HCT116 (cell line): Measurements from ENCODE around the gene SUDS3. TPM values are rescaled to one million over a fixed set of nuclear protein-coding genes. Genes with fewer than 3 reads are reported as not detected.

Experiments
- ATAC-seq: fragments of 200-7000 bp; cut with Tn5 transposase; 2 replicates; pipeline ENCODE4 v1.9.1; 2020; ENCODE audit warnings: mild to moderate bottlenecking, moderate library complexity
- BruUV-seq: library from RNA; stranded (reverse); fragments of 400-500 nt; replicated peaks from 2 replicates; lab custom pipeline; 2021; lab: Mats Ljungman, UMichigan
- CTCF ChIA-PET: fragments of 300-600 bp; sonication (Branson Sonifier 250); formaldehyde crosslinking; loops from one replicate; lab custom pipeline; 2021; ENCODE audit warnings: antibody characterized with exemption; lab: Charles Lee
- POLR2A ChIA-PET: fragments of 300-600, 350-600 bp; sonication (Branson Sonifier 250); formaldehyde crosslinking; loops from one replicate; lab custom pipeline; 2021; ENCODE audit warnings: antibody characterized with exemption; lab: Charles Lee
- RAD21 ChIA-PET, 2 experiments: fragments of 300-600 bp; sonication (Branson Sonifier 250); formaldehyde crosslinking; loops; one replicate each; lab custom pipeline; 2023; ENCODE audit warnings: low total read pairs in 2 of 2; ENCODE audit not compliant: uncharacterized antibody in 2 of 2, unreplicated experiment in 2 of 2, low non-redundant PET in 1 of 2; lab: Charles Lee
- DNase-seq: peaks from one replicate; pipeline ENCODE4 v3.0.0-alpha.2; 2010; ENCODE audit warnings: low read depth, low spot score
- H2AFZ ChIP-seq: fragments of 200-600 bp; shearing (Covaris generic), sonication (generic); 2 replicates; pipeline ENCODE4 v1.6.1; 2017; ENCODE audit warnings: low read depth, mixed run types, mixed read lengths, antibody characterized with exemption, low read length; ENCODE audit not compliant: poor library complexity, severe bottlenecking
- H3K27ac ChIP-seq: 2 replicates; pipeline ENCODE4 v1.5.1; 2012; ENCODE audit warnings: low read depth, low read length
- H3K27me3 ChIP-seq: fragments of 200-600 bp; sonication (generic); 2 replicates; pipeline ENCODE4 v1.6.1; 2016; ENCODE audit warnings: mixed run types, low read length, mixed read lengths; ENCODE audit not compliant: insufficient read depth
- H3K36me3 ChIP-seq, 2 experiments: fragments of 200-500 bp in 1 of 2; fragments of 200-600 bp in 1 of 2; sonication (Bioruptor generic) in 1 of 2; sonication (generic) in 1 of 2; 2 replicates each; pipeline versions ENCODE4 v1.5.1 to v1.6.1; 2014 to 2016; ENCODE audit warnings: low read length in 2 of 2, inconsistent platforms in 1 of 2, mixed read lengths in 1 of 2, mixed run types in 1 of 2; ENCODE audit not compliant: insufficient read depth in 2 of 2, control insufficient read depth in 1 of 2
- H3K4me1 ChIP-seq, 2 experiments: fragments of 200-600 bp in 1 of 2; sonication (generic) in 1 of 2; 2 replicates each; pipeline versions ENCODE4 v1.5.1 to v1.6.1; 2012 to 2017; ENCODE audit warnings: low read length in 2 of 2, inconsistent platforms in 1 of 2, mild to moderate bottlenecking in 1 of 2, mixed read lengths in 1 of 2, mixed run types in 1 of 2, moderate library complexity in 1 of 2; ENCODE audit not compliant: insufficient read depth in 2 of 2, control insufficient read depth in 1 of 2
- H3K4me2 ChIP-seq: fragments of 200-600 bp; sonication (generic); 2 replicates; pipeline ENCODE4 v1.6.1; 2017; ENCODE audit warnings: mixed run types, low read length, mixed read lengths
- H3K4me3 ChIP-seq, 2 experiments: fragments of 200-600 bp in 1 of 2; sonication (generic) in 1 of 2; replicated peaks in 1 of 2; 2 replicates each; pipeline ENCODE4 v1.5.1; 2011 to 2016; ENCODE audit warnings: low read length in 2 of 2, control low read depth in 1 of 2, low read depth in 1 of 2, mild to moderate bottlenecking in 1 of 2, mixed read lengths in 1 of 2, mixed run types in 1 of 2
- H3K79me2 ChIP-seq: fragments of 200-600 bp; sonication (generic); 2 replicates; pipeline ENCODE4 v1.6.1; 2017; ENCODE audit warnings: mild to moderate bottlenecking, mixed run types, low read length, moderate library complexity, mixed read lengths; ENCODE audit not compliant: insufficient read depth
- H3K9ac ChIP-seq: fragments of 200-600 bp; sonication (generic); 2 replicates; pipeline ENCODE4 v1.6.1; 2016; ENCODE audit warnings: low read length, mixed read lengths
- H3K9me2 ChIP-seq: fragments of 200-600 bp; sonication (generic), shearing (Covaris generic); 2 replicates; pipeline ENCODE4 v1.6.1; 2017; ENCODE audit warnings: mixed run types, mild to moderate bottlenecking, moderate library complexity; ENCODE audit not compliant: insufficient read depth
- H3K9me3 ChIP-seq, 2 experiments: fragments of 200-500 bp in 1 of 2; fragments of 200-600 bp in 1 of 2; sonication (Bioruptor generic) in 1 of 2; sonication (generic) in 1 of 2; 2 replicates each; pipeline ENCODE4 v1.6.1; 2014 to 2017; ENCODE audit warnings: low read length in 2 of 2, mixed read lengths in 2 of 2, inconsistent platforms in 1 of 2, low read depth in 1 of 2, mild to moderate bottlenecking in 1 of 2, mixed run types in 1 of 2, moderate library complexity in 1 of 2; ENCODE audit not compliant: control insufficient read depth in 1 of 2, insufficient read depth in 1 of 2
- H4K20me1 ChIP-seq: fragments of 200-600 bp; sonication (generic), shearing (Covaris generic); 2 replicates; pipeline ENCODE4 v1.6.1; 2017; ENCODE audit warnings: mixed run types, mild to moderate bottlenecking, moderate library complexity; ENCODE audit not compliant: insufficient read depth
- CBX3 ChIP-seq: IDR thresholded peaks from 2 replicates; pipeline ENCODE4 v1.6.1; 2012; ENCODE audit warnings: low read depth
- CEBPB ChIP-seq: IDR thresholded peaks from 2 replicates; pipeline ENCODE4 v1.6.1; 2012; ENCODE audit warnings: low read depth
- ELF1 ChIP-seq: IDR thresholded peaks from 2 replicates; pipeline ENCODE4 v1.6.1; 2012; ENCODE audit warnings: low read depth, borderline replicate concordance
- EZH2 ChIP-seq: fragments of 200-600 bp; sonication (generic); IDR thresholded peaks from 2 replicates; pipeline ENCODE4 v1.6.1; 2017; ENCODE audit warnings: antibody characterized with exemption, mixed run types
- FOSL1 ChIP-seq: IDR thresholded peaks from 2 replicates; pipeline ENCODE4 v1.6.1; 2012; ENCODE audit warnings: low read depth
- MAX ChIP-seq: IDR thresholded peaks from 2 replicates; pipeline ENCODE4 v1.6.1; 2012
- POLR2A ChIP-seq: IDR thresholded peaks from 2 replicates; pipeline ENCODE4 v1.7.0; 2011; ENCODE audit warnings: borderline replicate concordance; ENCODE audit not compliant: insufficient read depth, insufficient read length; ENCODE audit errors: extremely low read depth
- POLR2AphosphoS5 ChIP-seq: IDR thresholded peaks from 2 replicates; pipeline ENCODE4 v1.6.1; 2011; ENCODE audit warnings: mild to moderate bottlenecking, low read depth, low read length, moderate library complexity
- RAD21 ChIP-seq: IDR thresholded peaks from 2 replicates; pipeline ENCODE4 v1.6.1; 2012; ENCODE audit warnings: low read depth, mild to moderate bottlenecking
- REST ChIP-seq: IDR thresholded peaks from 2 replicates; pipeline ENCODE4 v1.6.1; 2012; ENCODE audit warnings: low read depth
- SP1 ChIP-seq: IDR thresholded peaks from 2 replicates; pipeline ENCODE4 v1.6.1; 2012; ENCODE audit warnings: low read depth
- SRF ChIP-seq: IDR thresholded peaks from 2 replicates; pipeline ENCODE4 v1.6.1; 2012; ENCODE audit warnings: low read depth
- TCF7L2 ChIP-seq: IDR thresholded peaks from 2 replicates; pipeline ENCODE4 v1.7.0; 2011; ENCODE audit warnings: borderline replicate concordance, inconsistent platforms; ENCODE audit not compliant: insufficient read depth, insufficient read length; ENCODE audit errors: extremely low read depth
- YY1 ChIP-seq: IDR thresholded peaks from 2 replicates; pipeline ENCODE4 v1.6.1; 2011; ENCODE audit warnings: low read length, low read depth, moderate library complexity, mild to moderate bottlenecking; ENCODE audit not compliant: insufficient replicate concordance; ENCODE audit errors: extremely low read depth
- ZNF274 ChIP-seq: fragments of 200-500 bp; sonication (Bioruptor generic); IDR thresholded peaks from 2 replicates; pipeline ENCODE4 v1.6.1; 2014; ENCODE audit warnings: mild to moderate bottlenecking, low read depth, low read length, inconsistent platforms
- intact Hi-C: fragments of 100-400 bp; cut with micrococcal nuclease; formaldehyde crosslinking; loops from 2 replicates; pipeline ENCODE4 v1.10.0; 2022
- total RNA-seq: library from RNA; stranded (reverse); gene quantifications from one replicate; pipeline ENCODE4 v1.2.1, GENCODE V29; 2021; ENCODE audit not compliant: unreplicated experiment
- TF ChIP-seq, protein P1 (sequence below): IDR thresholded peaks from 2 replicates; pipeline ENCODE4 v1.6.1; 2012

SUDS3 gene
- total RNA-seq, 1 experiment from 2014 or later: 32.3 TPM

DNA sequence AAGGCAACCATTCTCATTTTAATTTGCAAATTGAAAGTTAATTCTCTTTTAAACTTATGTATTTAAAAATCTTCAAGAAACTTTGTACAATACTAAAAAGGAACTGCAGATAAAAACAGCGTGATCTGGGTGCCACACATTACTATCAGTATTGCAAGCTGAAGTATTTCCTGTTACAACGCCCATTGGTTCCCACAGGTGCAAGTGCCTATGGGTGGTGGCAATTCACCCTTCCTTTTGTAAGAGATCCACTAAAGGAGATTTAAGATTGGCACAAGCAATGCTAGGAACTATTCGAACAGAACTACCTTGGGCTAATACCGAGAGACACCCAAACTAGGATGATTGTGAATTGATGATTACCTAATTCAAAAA is 16.8 kb upstream of the SUDS3 start:
- no peaks in the 10 kb centered on the region for H3K9me3 ChIP-seq
- H3K4me1 ChIP-seq: peaks cover 22 to 30% of the 10 kb centered on the region in 2 experiments
- no peaks in the 10 kb centered on the region for H3K36me3 ChIP-seq
- BruUV-seq: no TSS peak
- no peak overlapping the region for H3K9ac ChIP-seq
- no peak for TF ChIP-seq SP1
- TF ChIP-seq FOSL1: no peak
- DNase-seq: no peak
- no peaks in the 10 kb centered on the region for H3K79me2 ChIP-seq
- H3K27me3 ChIP-seq: no peaks in the 10 kb centered on the region
- H2AFZ ChIP-seq: no peak overlapping the region
- no peaks in the 10 kb centered on the region for H3K9me2 ChIP-seq
- intact Hi-C loops: loop anchor here (2.0 kb wide), 1 partner anchor 205 kb away; no protein-coding TSS in a partner anchor
- no peak overlapping the region for H3K27ac ChIP-seq
- no peaks in the 10 kb centered on the region for H4K20me1 ChIP-seq
- no peak for ATAC-seq
- RAD21 ChIA-PET: no interaction called here
- H3K4me2 ChIP-seq: no peak overlapping the region
- no peak overlapping the region for H3K4me3 ChIP-seq
- CTCF ChIA-PET: interaction anchor here (2.5 to 3.1 kb wide), 2 partner anchors 17 to 238 kb away, joined by 8 to 31 read pairs; partner anchors contain the start of gene SUDS3
- POLR2A ChIA-PET: interaction anchor here (1.7 kb wide), 1 partner anchor 16 kb away, joined by 4 read pairs; the partner anchor contains the start of gene SUDS3

- no peaks in the 10 kb centered on the region for H3K9me2 ChIP-seq
- peak overlapping the region; percentile 27; the same call in 1 of the 2 replicates for H3K27ac ChIP-seq
- POLR2A ChIA-PET: no interaction called here
- TF ChIP-seq POLR2AphosphoS5 (no peak), REST (no peak), ELF1 (no peak), CBX3 (no peak), YY1 (no peak), POLR2A (no peak), EZH2 (no peak), CEBPB (no peak), RAD21 (no peak), ZNF274 (no peak), SP1 (no peak), SRF (no peak), TCF7L2 (no peak), MAX (no peak)
- TF ChIP-seq, protein P1, sequence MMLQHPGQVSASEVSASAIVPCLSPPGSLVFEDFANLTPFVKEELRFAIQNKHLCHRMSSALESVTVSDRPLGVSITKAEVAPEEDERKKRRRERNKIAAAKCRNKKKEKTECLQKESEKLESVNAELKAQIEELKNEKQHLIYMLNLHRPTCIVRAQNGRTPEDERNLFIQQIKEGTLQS: no peak
Observed at GRCh38 chr12:118361092-118361404, 15.3 kb upstream of the SUDS3 start.

More at GRCh38 chr12:118361092-118361404, 15.3 kb upstream of the SUDS3 start:
- H3K27me3 ChIP-seq: no peaks in the 10 kb centered on the region
- H3K4me1 ChIP-seq: peaks cover 22 to 30% of the 10 kb centered on the region in 2 experiments
- H3K79me2 ChIP-seq: no peaks in the 10 kb centered on the region
- CTCF ChIA-PET: no interaction called here
- peak overlapping the region; percentile 49 for H3K4me2 ChIP-seq
- H3K36me3 ChIP-seq: no peaks in the 10 kb centered on the region
- RAD21 ChIA-PET: no interaction called here
- no peak overlapping the region for H3K4me3 ChIP-seq
- BruUV-seq: no TSS peak
- ATAC-seq (no peak), DNase-seq (no peak)
- intact Hi-C loops: no loop called here
- peak overlapping the region; percentile 0 for H2AFZ ChIP-seq
- no peaks in the 10 kb centered on the region for H3K9me3 ChIP-seq
- H4K20me1 ChIP-seq: no peaks in the 10 kb centered on the region
- peak overlapping the region; percentile 12; the same call in 1 of the 2 replicates for H3K9ac ChIP-seq
